Measurements from ENCODE around the gene PAXX.

The PAXX gene

GRCh38 chr9:136969774-136970173 is 22.4 kb upstream of the PAXX start:
- Mint-ChIP-seq H3K4me1 (peaks cover 12% of the 10 kb centered on the region), H3K9me3 (no peaks in the 10 kb centered on the region), H3K36me3 (ENCODE audit: low read depth) (no peaks in the 10 kb centered on the region), H3K27me3 (ENCODE audit: low read depth, poor library complexity) (peaks cover 21% of the 10 kb centered on the region), H3K4me3 (no peak overlapping the region), H3K27ac (no peak overlapping the region)
- no peak for DNase-seq
- no peak for TF ChIP-seq CTCF (IDR thresholded peaks at IDR 0.05)

GRCh38 chr9:136970361-136970760 is 21.9 kb upstream of the PAXX start:
- peaks cover 13% of the 10 kb centered on the region for H3K4me1 Mint-ChIP-seq
- H3K9me3 Mint-ChIP-seq: no peaks in the 10 kb centered on the region
- no peak for TF ChIP-seq CTCF (IDR thresholded peaks at IDR 0.05)
- no peak overlapping the region for H3K4me3 Mint-ChIP-seq
- DNase-seq: no peak
- H3K36me3 Mint-ChIP-seq (ENCODE audit: low read depth): no peaks in the 10 kb centered on the region
- peaks cover 22% of the 10 kb centered on the region for H3K27me3 Mint-ChIP-seq (ENCODE audit: low read depth, poor library complexity)
- no peak overlapping the region for H3K27ac Mint-ChIP-seq

- TF ChIP-seq CTCF (IDR thresholded peaks at IDR 0.05): no peak
- H3K4me1 Mint-ChIP-seq: peaks cover 5% of the 10 kb centered on the region
- H3K36me3 Mint-ChIP-seq (ENCODE audit: low read depth): no peaks in the 10 kb centered on the region
- no peak for DNase-seq
- H3K27ac Mint-ChIP-seq: no peak overlapping the region
- H3K9me3 Mint-ChIP-seq: no peaks in the 10 kb centered on the region
- H3K27me3 Mint-ChIP-seq (ENCODE audit: low read depth, poor library complexity): peaks cover 15% of the 10 kb centered on the region
- no peak overlapping the region for H3K4me3 Mint-ChIP-seq
Observed at GRCh38 chr9:136971746-136972145, 20.5 kb upstream of the PAXX start.

GRCh38 chr9:136972335-136972734 is 19.9 kb upstream of the PAXX start:
- TF ChIP-seq CTCF (IDR thresholded peaks at IDR 0.05): no peak
- no peaks in the 10 kb centered on the region for H3K36me3 Mint-ChIP-seq (ENCODE audit: low read depth)
- no peak for DNase-seq
- no peak overlapping the region for H3K4me3 Mint-ChIP-seq
- H3K27me3 Mint-ChIP-seq (ENCODE audit: low read depth, poor library complexity): peaks cover 18% of the 10 kb centered on the region
- H3K27ac Mint-ChIP-seq: no peak overlapping the region
- no peaks in the 10 kb centered on the region for H3K9me3 Mint-ChIP-seq
- H3K4me1 Mint-ChIP-seq: peaks cover 5% of the 10 kb centered on the region

- H3K27me3 Mint-ChIP-seq (ENCODE audit: low read depth, poor library complexity): peaks cover 22% of the 10 kb centered on the region
- H3K4me3 Mint-ChIP-seq: no peak overlapping the region
- no peaks in the 10 kb centered on the region for H3K36me3 Mint-ChIP-seq (ENCODE audit: low read depth)
- DNase-seq: no peak
- H3K9me3 Mint-ChIP-seq: no peaks in the 10 kb centered on the region
- peaks cover 5% of the 10 kb centered on the region for H3K4me1 Mint-ChIP-seq
- TF ChIP-seq CTCF (IDR thresholded peaks at IDR 0.05): no peak
- H3K27ac Mint-ChIP-seq: no peak overlapping the region
Observed at GRCh38 chr9:136972743-136973142, 19.5 kb upstream of the PAXX start.
